CD4-positive, alpha-beta memory T cell (primary cell): ENCODE measurements around the gene CLEC2L. TPM values are rescaled to one million over a fixed set of nuclear protein-coding genes. Genes with fewer than 3 reads are reported as not detected.

Source experiments
- CTCF ChIA-PET: fragments of 350-600 bp; sonication (Branson Sonifier 250); formaldehyde crosslinking; loops from one replicate; lab custom pipeline; 2021; ENCODE audit warnings: inconsistent platforms; ENCODE audit not compliant: partially characterized antibody; lab: Charles Lee
- POLR2A ChIA-PET: fragments of 350-600 bp; sonication (Branson Sonifier 250); formaldehyde crosslinking; loops from one replicate; lab custom pipeline; 2021; ENCODE audit not compliant: partially characterized antibody; lab: Charles Lee
- DNase-seq, 5 donors: peaks; one replicate each; pipeline versions ENCODE4 v3.0.0 to v3.0.0-alpha.2; 2020 to 2022; ENCODE audit warnings: mixed read lengths in 1 of 5
- H3K27ac ChIP-seq: one replicate; pipeline ENCODE4 v1.7.0; 2013; ENCODE audit warnings: low read depth, low read length
- H3K27me3 ChIP-seq: 2 replicates; pipeline ENCODE4 v1.7.0; 2013; ENCODE audit warnings: mild to moderate bottlenecking, low read length, moderate library complexity; ENCODE audit not compliant: insufficient read depth
- H3K36me3 ChIP-seq: 2 replicates; pipeline ENCODE4 v1.7.0; 2013; ENCODE audit warnings: mild to moderate bottlenecking, low read length, moderate library complexity; ENCODE audit not compliant: insufficient read depth
- H3K4me1 ChIP-seq: 2 replicates; pipeline ENCODE4 v1.7.0; 2013; ENCODE audit warnings: mild to moderate bottlenecking, low read length, moderate library complexity; ENCODE audit not compliant: insufficient read depth
- H3K4me3 ChIP-seq, 2 donors: one replicate each; pipeline ENCODE4 v1.7.0; 2013; ENCODE audit warnings: low read length in 2 of 2, mild to moderate bottlenecking in 1 of 2
- H3K9me3 ChIP-seq, 2 donors: one replicate each; pipeline ENCODE4 v1.7.0; 2013; ENCODE audit warnings: low read length in 2 of 2, control low read depth in 1 of 2; ENCODE audit not compliant: control insufficient read depth in 1 of 2
- H3K27ac Mint-ChIP-seq, 7 donors: one replicate each; pipeline ENCODE4 v1.8.0; 2020 to 2021; ENCODE audit warnings: mixed read lengths in 7 of 7, mild to moderate bottlenecking in 6 of 7, inconsistent platforms in 3 of 7, moderate library complexity in 3 of 7
- H3K27me3 Mint-ChIP-seq, 2 donors: one replicate each; pipeline ENCODE4 v1.8.0; 2020 to 2021; ENCODE audit warnings: mixed read lengths in 2 of 2
- H3K36me3 Mint-ChIP-seq, 2 donors: one replicate each; pipeline ENCODE4 v1.8.0; 2020 to 2021; ENCODE audit warnings: mixed read lengths in 2 of 2, inconsistent platforms in 1 of 2, mild to moderate bottlenecking in 1 of 2
- H3K4me1 Mint-ChIP-seq, 4 donors: one replicate each; pipeline ENCODE4 v1.8.0; 2020 to 2021; ENCODE audit warnings: mixed read lengths in 4 of 4, mild to moderate bottlenecking in 1 of 4
- H3K4me3 Mint-ChIP-seq, 8 donors: one replicate each; pipeline ENCODE4 v1.8.0; 2020 to 2021; ENCODE audit warnings: mixed read lengths in 8 of 8, mild to moderate bottlenecking in 7 of 8, moderate library complexity in 6 of 8, inconsistent platforms in 3 of 8
- H3K9me3 Mint-ChIP-seq, 8 donors: one replicate each; pipeline ENCODE4 v1.8.0; 2020 to 2021; ENCODE audit warnings: mixed read lengths in 8 of 8, mild to moderate bottlenecking in 5 of 8, inconsistent platforms in 3 of 8, moderate library complexity in 1 of 8
- intact Hi-C: fragments of 100-400 bp; cut with micrococcal nuclease; formaldehyde crosslinking; loops from one replicate; pipeline ENCODE4 v1.15.1; 2023
- polyA plus RNA-seq, 2 donors: library from polyadenylated mRNA; unstranded; fragments of 300-500 nt; fragmentation: Illumina TruSeq; gene quantifications; one replicate each; pipeline ENCODE4 v1.2.3, GENCODE V29; 2021
- total RNA-seq, 2 experiments: library from RNA; stranded (reverse); gene quantifications; one replicate each; pipeline ENCODE4 v1.2.3, GENCODE V29; 2021

CLEC2L gene
- total RNA-seq (not detected), polyA plus RNA-seq (not detected)

DNA sequence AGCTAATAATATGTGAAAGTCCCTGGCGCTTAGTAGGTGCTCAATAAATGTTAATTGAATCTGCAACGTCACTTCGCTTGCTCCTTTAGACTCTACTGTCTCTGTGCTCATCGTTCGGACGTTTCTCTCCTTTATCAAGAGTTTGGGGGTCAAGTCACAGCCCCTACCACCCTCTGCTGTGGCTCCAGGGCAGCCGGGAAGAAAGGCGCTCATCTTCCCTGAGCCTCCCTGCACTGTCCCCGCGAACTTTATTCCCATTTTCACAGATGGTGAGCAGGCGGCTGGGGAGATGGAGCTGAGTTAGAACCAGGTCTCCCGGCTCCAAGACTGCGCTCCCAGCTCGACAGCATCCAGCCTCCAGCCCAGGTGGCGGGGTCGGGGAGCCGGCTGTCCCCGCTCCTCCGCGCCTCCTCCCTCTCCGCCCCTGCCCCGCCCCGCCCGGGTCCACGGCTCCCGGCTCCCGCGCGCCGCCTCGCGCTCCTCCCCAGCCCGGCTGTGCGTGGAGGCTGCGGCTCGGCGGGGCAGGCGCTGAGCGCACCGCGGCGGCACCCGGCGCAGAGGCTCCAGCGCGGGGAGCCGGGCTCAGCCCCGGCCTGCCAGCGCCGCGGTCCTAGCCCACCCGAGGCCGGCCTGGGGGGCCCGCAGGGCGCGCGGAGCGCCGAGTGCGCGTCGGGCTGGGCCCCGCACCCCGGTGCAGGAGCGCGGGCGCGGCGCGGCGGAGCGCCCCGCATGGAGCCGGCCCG, at the start of gene CLEC2L:
Gene CLEC2L (plus strand): TSS at position 487 of the 743 bp plus-strand sequence. CDS start 243 bp downstream, at position 730.
- peaks cover 0 to 6% of the 10 kb centered on the region in 2 donors for H3K36me3 Mint-ChIP-seq
- no peaks in the 10 kb centered on the region for H3K9me3 ChIP-seq
- ChIA-PET POLR2A (no interaction called here), CTCF (no interaction called here)
- no peak within 1 kb of the TSS for H3K27ac Mint-ChIP-seq
- H3K36me3 ChIP-seq: no peaks in the 10 kb centered on the region
- H3K9me3 Mint-ChIP-seq: no peaks in the 10 kb centered on the region
- H3K4me3 ChIP-seq: no peak within 1 kb of the TSS
- peaks cover 9% of the 10 kb centered on the region for H3K4me1 ChIP-seq
- intact Hi-C loops: no loop called here
- DNase-seq: no peak
- H3K27ac ChIP-seq: no peak within 1 kb of the TSS
- H3K4me3 Mint-ChIP-seq: peak within 1 kb of the TSS in 5 of 8 donors; percentile 39 to 73 (median 64)
- peaks cover 5 to 38% (median 14%) of the 10 kb centered on the region in 4 donors for H3K4me1 Mint-ChIP-seq
- H3K27me3 Mint-ChIP-seq: peaks cover 22 to 31% of the 10 kb centered on the region in 2 donors
- H3K27me3 ChIP-seq: peaks cover 5% of the 10 kb centered on the region

DNA sequence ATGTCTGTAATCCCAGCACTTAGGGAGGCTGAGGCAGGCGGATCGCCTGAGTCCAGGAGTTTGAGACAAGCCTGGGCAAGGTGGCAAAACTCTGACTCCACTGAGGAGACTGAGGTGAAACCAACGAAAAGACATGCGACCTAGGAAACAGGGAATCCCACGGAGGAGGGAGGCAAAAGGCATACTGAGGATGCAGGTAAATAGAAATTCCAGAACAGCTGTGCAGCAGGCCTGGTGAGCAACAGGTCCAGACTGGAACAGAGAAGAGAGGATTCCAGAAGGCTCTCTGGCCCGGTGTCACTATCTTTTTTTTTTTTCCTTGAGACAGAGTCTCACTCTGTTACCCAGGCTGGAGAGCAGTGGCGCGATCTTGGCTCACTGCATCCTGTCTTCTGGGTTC, 47.3 kb upstream of the CLEC2L start:
- Histone ChIP-seq H3K36me3 (no peaks in the 10 kb centered on the region), H3K4me1 (no peaks in the 10 kb centered on the region), H3K4me3 (no peak overlapping the region), H3K9me3 (no peaks in the 10 kb centered on the region), H3K27ac (no peak overlapping the region), H3K27me3 (peaks cover 1% of the 10 kb centered on the region)
- peaks cover 0 to 6% of the 10 kb centered on the region in 2 donors for H3K36me3 Mint-ChIP-seq
- CTCF ChIA-PET: no interaction called here
- POLR2A ChIA-PET: no interaction called here
- intact Hi-C loops: no loop called here
- H3K4me1 Mint-ChIP-seq: no peaks in the 10 kb centered on the region
- H3K27ac Mint-ChIP-seq: no peak overlapping the region
- peaks cover 0 to 18% (median 9%) of the 10 kb centered on the region in 8 donors for H3K9me3 Mint-ChIP-seq
- no peak overlapping the region for H3K4me3 Mint-ChIP-seq
- peaks cover 4 to 16% of the 10 kb centered on the region in 2 donors for H3K27me3 Mint-ChIP-seq
- no peak for DNase-seq

DNA sequence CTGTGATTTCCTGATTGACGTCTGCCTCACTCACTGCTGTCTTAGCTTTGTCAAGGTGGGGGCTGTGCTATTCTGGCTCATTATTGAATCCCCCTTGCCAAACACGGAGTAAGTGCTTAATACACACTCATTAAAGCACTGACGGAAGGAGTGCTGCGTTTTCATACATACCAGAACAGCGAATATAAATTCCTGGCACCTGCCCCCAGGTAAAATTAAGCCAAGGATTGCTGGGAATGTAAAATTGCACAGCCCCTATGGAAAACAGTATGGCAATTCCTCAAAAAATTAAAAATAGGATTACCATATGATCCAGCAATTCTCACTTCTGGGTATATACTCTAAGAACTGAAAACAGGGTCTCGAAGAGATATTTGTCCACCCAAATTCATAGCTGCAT, 46.6 kb upstream of the CLEC2L start:
- peaks cover 3% of the 10 kb centered on the region for H3K27me3 ChIP-seq
- H3K36me3 Mint-ChIP-seq: peaks cover 0 to 6% of the 10 kb centered on the region in 2 donors
- H3K27ac Mint-ChIP-seq: no peak overlapping the region
- H3K9me3 ChIP-seq: no peaks in the 10 kb centered on the region
- no peak overlapping the region for H3K4me3 ChIP-seq
- intact Hi-C loops: no loop called here
- no peak overlapping the region for H3K4me3 Mint-ChIP-seq
- H3K36me3 ChIP-seq: no peaks in the 10 kb centered on the region
- no peak overlapping the region for H3K27ac ChIP-seq
- H3K9me3 Mint-ChIP-seq: peaks cover 0 to 20% (median 9%) of the 10 kb centered on the region in 8 donors
- ChIA-PET POLR2A (no interaction called here), CTCF (no interaction called here)
- H3K27me3 Mint-ChIP-seq: peaks cover 5 to 21% of the 10 kb centered on the region in 2 donors
- no peak for DNase-seq
- no peaks in the 10 kb centered on the region for H3K4me1 Mint-ChIP-seq
- H3K4me1 ChIP-seq: no peaks in the 10 kb centered on the region

DNA sequence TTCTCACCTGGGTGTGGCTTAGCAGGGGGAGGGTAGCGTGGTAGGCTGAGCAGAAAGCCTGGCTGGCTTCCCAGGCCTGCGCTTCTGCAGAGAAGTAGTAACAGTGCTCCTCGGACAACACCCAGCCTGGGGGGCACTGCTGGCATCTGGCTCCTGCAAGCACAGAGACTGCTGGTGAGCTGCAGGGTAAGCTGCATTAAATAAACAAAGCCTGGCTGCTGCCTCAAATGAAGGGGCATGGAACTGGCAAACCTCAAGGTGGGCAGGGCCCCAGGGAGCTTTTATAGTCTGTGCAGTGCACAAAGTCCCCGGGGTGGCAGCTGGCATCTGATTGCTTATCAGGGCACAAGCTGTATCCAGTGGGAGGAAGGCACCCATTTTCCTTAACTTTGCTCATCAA, 43.9 kb upstream of the CLEC2L start:
- no peak for DNase-seq
- CTCF ChIA-PET: no interaction called here
- Mint-ChIP-seq H3K9me3 (peaks cover 0 to 3% (median 0%) of the 10 kb centered on the region in 8 donors), H3K27me3 (peaks cover 14 to 28% of the 10 kb centered on the region in 2 donors), H3K27ac (no peak overlapping the region), H3K4me3 (no peak overlapping the region), H3K36me3 (no peaks in the 10 kb centered on the region), H3K4me1 (peaks cover 0 to 12% (median 3%) of the 10 kb centered on the region in 4 donors)
- H3K27me3 ChIP-seq: peaks cover 13% of the 10 kb centered on the region
- no peaks in the 10 kb centered on the region for H3K36me3 ChIP-seq
- H3K27ac ChIP-seq: no peak overlapping the region
- POLR2A ChIA-PET: no interaction called here
- no peak overlapping the region for H3K4me3 ChIP-seq
- no peaks in the 10 kb centered on the region for H3K9me3 ChIP-seq
- intact Hi-C loops: no loop called here
- peaks cover 10% of the 10 kb centered on the region for H3K4me1 ChIP-seq

DNA sequence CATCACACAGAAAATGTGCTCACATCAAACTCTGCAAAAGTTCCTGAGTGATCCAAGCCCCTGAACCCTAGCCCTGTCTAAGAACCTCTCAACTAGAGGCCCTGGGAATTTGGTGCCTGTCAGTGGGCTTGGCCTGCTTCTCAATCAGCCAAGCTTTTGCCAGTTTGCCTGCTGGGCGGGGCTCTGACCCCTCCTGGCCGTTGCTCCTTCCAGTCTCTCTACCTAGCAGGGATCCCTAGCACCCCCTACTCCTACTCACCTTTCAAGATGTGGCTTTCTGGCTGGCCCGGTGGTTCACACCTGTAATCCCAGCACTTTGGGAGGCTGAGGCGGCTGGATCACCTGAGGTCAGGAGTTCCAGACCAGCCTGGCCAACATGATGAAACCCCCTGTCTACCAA, 42.1 kb upstream of the CLEC2L start:
- no peak overlapping the region for H3K4me3 ChIP-seq
- peaks cover 13% of the 10 kb centered on the region for H3K27me3 ChIP-seq
- Mint-ChIP-seq H3K9me3 (peaks cover 0 to 3% (median 0%) of the 10 kb centered on the region in 8 donors), H3K4me1 (peaks cover 0 to 12% (median 3%) of the 10 kb centered on the region in 4 donors), H3K4me3 (no peak overlapping the region), H3K27me3 (peaks cover 20 to 27% of the 10 kb centered on the region in 2 donors), H3K36me3 (no peaks in the 10 kb centered on the region), H3K27ac (no peak overlapping the region)
- no peak for DNase-seq
- peaks cover 10% of the 10 kb centered on the region for H3K4me1 ChIP-seq
- POLR2A ChIA-PET: no interaction called here
- intact Hi-C loops: no loop called here
- CTCF ChIA-PET: no interaction called here
- no peaks in the 10 kb centered on the region for H3K36me3 ChIP-seq
- H3K27ac ChIP-seq: no peak overlapping the region
- H3K9me3 ChIP-seq: no peaks in the 10 kb centered on the region

DNA sequence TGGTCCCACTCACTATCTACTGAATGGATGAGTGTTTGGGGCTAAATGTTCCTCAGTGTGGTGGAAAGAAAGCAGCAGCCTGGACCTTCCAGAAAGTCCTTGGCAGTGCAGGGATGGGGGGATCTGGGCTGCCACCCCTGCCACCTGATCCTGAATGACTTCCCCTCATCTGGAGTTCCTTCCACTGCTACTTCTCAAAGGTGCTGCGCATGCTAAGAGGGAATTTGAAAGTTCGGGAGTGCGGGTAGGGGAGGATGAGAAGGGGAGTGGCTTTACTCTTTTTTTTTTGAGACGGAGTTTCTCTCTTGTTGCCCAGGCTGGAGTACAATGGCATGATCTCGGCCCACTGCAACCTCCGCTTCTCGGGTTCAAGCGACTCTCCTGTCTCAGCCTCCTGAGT, 41.4 kb upstream of the CLEC2L start:
- DNase-seq: no peak
- H3K9me3 ChIP-seq: no peaks in the 10 kb centered on the region
- POLR2A ChIA-PET: no interaction called here
- peaks cover 10% of the 10 kb centered on the region for H3K4me1 ChIP-seq
- H3K27ac ChIP-seq: no peak overlapping the region
- Mint-ChIP-seq H3K9me3 (peaks cover 0 to 3% (median 0%) of the 10 kb centered on the region in 8 donors), H3K36me3 (no peaks in the 10 kb centered on the region), H3K27me3 (peaks cover 22 to 28% of the 10 kb centered on the region in 2 donors), H3K4me3 (peak overlapping the region in 7 of 8 donors; percentile 43 to 78 (median 63)), H3K4me1 (peaks cover 0 to 12% (median 3%) of the 10 kb centered on the region in 4 donors), H3K27ac (no peak overlapping the region)
- CTCF ChIA-PET: no interaction called here
- intact Hi-C loops: no loop called here
- H3K27me3 ChIP-seq: peaks cover 13% of the 10 kb centered on the region
- no peak overlapping the region for H3K4me3 ChIP-seq
- no peaks in the 10 kb centered on the region for H3K36me3 ChIP-seq

DNA sequence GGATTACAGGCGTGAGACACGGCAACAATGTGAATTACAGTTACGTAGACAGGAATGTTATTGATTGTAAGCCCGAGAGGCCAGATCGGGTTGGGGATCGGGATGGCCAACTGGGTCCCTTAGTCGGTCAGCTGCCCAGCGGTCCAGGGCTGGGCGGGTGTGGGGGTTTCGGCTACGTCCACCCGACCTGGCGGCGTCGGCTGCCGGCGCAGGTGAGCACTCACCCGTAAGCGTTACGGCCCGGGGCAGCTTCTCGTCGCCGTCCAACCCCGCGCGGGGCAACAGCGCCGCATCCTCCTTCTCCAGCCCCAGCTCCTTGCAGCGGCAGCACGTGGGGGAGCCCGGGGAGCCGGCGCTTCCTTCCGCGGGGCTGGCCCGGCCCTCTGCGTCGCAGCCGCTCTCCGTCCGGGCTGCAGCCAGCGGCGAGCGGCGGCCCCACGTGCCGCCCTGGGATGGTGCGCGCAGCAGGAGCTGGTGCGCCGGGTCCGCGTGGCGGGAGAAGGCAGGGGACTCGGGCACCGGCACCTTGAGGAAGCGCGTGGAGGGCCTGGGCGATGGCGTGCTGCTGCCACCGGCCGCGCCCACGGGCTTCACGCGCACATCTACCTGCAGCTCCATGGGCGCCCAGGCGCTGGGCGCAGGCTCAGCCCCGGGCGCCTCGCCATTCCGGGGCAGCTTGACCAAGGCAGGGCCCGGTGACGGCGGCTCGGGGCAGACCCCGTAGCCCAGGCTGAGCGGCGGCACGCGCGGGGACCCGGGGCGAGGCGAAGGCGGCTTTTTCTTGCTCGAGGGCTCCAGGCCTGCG, 40.6 kb upstream of the CLEC2L start:
- intact Hi-C loops: no loop called here
- H3K4me1 ChIP-seq: peaks cover 10% of the 10 kb centered on the region
- no peaks in the 10 kb centered on the region for H3K36me3 ChIP-seq
- ChIA-PET CTCF (no interaction called here), POLR2A (no interaction called here)
- no peaks in the 10 kb centered on the region for H3K9me3 ChIP-seq
- Mint-ChIP-seq H3K4me1 (peaks cover 0 to 12% (median 3%) of the 10 kb centered on the region in 4 donors), H3K9me3 (peaks cover 0 to 3% (median 0%) of the 10 kb centered on the region in 8 donors), H3K4me3 (peak overlapping the region; percentile 43 to 78 (median 66)), H3K27me3 (peaks cover 24 to 31% of the 10 kb centered on the region in 2 donors), H3K27ac (no peak overlapping the region), H3K36me3 (no peaks in the 10 kb centered on the region)
- no peak overlapping the region for H3K27ac ChIP-seq
- H3K4me3 ChIP-seq: peak overlapping the region in 1 of 2 donors; percentile 14
- peaks cover 13% of the 10 kb centered on the region for H3K27me3 ChIP-seq
- peak in 2 of 5 donors; percentile 10 to 12 for DNase-seq
